NCI-H69 (cell line): ENCODE data around the gene LMAN2.
A peak's percentile ranks its signal among the peaks of the same experiment; 100 is the strongest.

ENCODE experiments used
- DNase-seq: peaks from one replicate; lab custom pipeline; 2025; lab: John Stamatoyannopoulos, UW

Gene LMAN2, protein sequence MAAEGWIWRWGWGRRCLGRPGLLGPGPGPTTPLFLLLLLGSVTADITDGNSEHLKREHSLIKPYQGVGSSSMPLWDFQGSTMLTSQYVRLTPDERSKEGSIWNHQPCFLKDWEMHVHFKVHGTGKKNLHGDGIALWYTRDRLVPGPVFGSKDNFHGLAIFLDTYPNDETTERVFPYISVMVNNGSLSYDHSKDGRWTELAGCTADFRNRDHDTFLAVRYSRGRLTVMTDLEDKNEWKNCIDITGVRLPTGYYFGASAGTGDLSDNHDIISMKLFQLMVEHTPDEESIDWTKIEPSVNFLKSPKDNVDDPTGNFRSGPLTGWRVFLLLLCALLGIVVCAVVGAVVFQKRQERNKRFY

DNA sequence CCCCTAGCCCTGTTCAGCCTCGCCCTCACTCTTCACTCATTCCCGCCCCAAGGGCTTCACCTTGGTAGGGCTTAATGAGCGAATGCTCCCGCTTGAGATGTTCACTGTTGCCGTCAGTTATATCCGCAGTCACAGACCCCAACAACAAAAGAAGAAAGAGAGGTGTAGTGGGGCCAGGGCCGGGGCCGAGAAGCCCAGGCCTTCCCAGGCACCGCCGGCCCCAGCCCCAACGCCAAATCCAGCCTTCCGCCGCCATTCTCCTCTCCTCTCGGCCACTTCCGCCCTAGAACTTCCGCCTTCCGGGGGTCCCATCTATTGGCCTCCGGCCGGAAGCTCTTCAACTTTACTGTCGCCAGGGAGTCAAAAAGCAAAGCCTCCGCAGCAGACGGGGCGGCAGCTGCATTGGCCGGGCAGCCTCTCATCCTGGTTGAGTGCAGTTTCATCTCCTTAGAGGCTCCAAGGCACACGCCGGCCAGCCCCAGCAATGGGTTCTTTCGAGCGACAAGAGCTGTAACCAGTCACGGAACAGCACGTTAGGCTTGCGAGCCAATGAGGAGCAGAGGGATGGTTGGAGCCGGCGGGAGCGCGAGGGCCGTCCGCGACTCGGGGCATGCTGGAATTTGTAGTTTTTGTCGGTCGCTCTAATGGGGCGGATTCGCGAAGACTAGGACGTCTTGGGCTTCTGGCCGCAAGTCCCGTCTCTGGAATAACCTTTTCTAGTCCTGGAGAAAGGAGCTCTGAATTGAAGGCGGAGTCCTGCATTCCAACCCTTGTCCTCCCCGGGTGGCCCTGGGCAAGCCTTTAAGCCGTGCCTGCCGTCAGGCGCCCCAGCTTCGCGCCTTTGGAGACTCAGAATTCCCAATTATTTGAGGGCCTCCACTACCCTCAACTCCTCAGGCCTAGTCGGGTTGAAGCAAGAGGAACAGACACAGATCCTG lies at the start of gene LMAN2:
TSS of gene LMAN2 (minus strand) at position 277 of the 938 bp plus-strand sequence. CDS start at position 256, 21 bp downstream.
- DNase-seq, result peak; percentile 98

DNA sequence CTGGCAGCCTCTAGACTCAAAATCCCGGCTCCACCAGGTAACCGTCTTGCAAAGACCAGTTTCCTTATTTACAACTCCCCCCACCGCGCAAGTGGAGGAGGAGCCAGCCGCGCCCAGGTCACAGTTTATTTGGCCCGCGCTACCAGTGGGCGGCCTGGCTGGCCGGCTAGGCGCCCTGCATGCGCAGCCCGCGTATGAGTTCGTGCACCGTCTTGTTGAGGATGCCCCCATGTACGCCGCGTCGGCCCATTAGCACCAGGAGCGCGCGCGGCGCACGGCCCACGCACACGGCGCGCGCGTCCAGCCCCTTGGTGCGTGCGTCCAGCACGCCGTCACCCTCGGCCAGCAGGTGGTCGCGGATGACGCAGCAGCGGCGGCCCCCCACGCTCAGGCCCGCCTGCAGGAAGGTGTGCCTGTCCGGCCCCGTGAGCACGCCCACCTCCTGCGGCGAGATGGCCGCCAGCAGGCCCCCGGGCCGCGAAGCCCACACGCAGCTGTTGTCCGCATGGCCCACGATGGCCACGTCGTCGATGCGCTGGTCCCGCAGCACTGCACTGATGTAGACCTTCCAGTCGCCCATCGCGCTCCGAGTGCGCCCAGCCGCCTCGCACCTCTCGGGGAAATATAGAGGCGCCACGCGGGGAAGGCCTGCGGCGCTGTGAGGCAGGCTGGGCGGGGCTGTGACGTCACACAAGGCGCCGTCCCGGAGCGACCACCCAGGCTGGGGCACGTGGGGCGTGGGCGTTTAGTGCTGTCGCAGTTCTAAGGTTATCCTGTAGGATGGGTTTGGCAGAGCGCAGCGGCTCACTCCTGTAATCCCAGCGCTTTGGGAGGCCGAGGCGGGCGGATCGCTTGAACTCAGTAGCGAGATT lies 48.8 kb upstream of the LMAN2 start, which contains the start of gene PFN3:
TSS of gene PFN3 (minus strand) at position 665 of the 872 bp plus-strand sequence. CDS start at position 580, 85 bp downstream.
- no peak for DNase-seq

DNA sequence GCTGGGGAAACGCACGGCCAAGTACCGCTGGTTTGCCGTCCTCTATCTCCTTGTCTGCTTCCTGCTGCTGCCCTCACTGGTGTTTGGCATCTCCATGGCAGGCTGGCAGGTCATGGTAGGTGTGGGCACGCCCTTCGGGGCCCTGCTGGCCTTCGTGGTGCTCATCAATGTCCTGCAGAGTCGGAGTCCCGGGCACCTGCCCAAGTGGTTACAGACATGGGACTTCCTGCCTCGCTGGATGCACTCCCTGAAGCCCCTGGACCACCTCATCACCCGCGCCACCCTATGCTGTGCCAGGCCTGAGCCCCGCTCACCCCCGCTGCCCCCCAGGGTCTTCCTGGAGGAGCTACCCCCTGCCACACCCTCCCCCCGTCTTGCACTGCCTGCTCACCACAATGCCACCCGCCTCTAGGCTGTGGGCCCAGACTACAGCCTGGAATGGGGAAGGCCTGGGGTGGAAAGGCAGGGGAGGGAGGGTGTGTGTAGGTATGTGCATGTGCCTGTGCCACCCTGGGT lies 46.5 kb upstream of the LMAN2 start:
- no peak for DNase-seq

DNA sequence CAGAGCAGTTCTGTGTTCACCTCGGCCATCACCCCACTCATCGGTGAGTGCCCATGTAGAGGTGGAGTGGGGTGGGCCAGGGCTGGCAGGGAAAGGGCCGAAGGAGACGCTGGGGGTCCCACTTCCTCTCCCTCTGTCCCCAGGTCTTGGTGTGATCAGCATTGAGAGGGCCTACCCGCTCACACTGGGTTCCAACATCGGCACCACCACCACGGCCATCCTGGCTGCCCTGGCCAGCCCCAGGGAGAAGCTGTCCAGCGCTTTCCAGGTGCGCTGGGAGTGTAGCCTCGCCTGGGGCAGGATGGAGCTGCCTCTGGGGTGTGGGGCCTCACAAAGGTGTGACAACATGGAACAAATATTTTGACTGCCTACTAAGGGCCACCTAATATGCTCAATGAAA lies 45.3 kb upstream of the LMAN2 start:
- no peak for DNase-seq

DNA sequence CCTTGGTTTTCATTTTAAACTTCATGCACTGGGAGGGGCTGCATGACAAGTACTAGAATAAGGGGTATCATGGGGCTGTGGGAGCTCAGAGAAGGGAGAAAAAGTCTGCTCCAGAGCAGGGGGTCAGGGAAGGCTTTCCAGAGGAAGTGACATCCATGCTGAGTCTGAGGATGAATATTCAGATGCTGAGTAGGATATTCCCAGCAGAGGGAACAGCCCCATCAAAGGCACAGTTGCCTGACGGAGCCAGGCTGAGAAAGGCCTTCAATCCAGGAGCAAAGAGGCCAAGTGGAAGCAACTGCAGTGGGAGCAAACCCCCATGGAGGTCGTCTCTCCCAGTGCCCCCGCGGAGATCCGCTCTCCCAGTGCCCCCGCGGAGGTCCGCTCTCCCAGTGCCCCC lies 44.6 kb upstream of the LMAN2 start:
- DNase-seq, result no peak

DNA sequence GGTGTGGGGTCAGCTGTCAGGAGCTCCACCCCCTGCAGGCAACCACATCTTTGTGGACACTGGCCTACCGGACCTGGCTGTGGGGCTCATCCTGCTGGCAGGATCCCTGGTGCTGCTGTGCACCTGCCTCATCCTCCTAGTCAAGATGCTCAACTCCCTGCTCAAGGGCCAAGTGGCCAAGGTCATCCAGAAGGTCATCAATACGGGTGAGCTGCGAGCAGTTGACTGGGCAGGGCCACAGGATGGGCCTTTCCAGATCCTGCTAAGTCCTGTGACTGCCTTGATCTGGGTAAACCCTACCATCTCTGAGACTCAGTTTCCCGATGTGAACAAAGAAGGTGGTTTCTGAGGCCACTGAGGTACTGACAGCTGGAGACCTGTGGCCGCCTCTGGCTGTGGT lies 42.5 kb upstream of the LMAN2 start:
- no peak for DNase-seq

DNA sequence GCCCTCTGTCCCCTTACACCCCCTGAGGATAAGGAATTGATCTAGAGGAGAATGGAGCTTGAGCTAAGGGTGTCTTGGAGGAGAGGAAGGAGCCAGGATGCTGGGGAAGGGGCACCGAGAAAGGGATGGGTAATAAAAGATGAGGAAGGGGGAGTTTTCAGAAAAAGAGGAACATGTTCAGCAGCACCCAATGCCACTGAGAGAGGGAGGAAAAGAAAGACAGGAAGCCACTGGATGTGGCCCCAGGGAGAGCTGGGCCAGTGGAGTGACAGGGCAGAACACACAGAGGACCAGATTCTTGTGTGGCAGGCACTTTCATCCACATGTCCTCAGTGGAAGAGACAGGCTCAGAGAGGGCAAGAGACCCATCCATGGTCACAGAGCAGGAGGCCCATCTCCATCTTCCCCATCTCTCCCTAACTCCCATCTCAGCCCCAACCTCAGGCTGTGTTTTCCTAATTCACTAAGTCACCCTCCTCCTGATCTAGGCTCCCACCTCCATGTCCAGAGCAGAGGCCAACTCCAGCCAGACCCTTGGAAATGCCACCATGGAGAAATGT lies 41.8 kb upstream of the LMAN2 start:
- no peak for DNase-seq

DNA sequence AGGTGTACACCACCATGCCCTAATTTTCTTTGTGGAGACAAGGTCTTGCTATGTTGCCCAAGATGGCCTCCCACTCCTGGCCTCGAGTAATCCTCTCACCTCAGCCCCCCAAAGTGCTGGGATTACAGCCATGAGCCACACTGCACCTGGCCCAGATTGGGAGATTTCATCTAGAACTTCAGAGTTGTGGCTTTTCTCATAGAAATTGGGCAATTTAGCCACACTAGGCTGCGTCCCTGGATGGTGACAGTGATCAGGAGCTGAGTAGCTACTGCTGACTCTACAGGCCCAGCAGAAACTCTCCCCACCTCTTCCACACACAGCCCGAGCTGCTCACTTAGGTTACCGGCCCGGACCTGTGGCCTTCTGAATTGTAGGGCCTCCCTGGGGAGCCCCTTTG lies 41.3 kb upstream of the LMAN2 start:
- DNase-seq, result no peak

DNA sequence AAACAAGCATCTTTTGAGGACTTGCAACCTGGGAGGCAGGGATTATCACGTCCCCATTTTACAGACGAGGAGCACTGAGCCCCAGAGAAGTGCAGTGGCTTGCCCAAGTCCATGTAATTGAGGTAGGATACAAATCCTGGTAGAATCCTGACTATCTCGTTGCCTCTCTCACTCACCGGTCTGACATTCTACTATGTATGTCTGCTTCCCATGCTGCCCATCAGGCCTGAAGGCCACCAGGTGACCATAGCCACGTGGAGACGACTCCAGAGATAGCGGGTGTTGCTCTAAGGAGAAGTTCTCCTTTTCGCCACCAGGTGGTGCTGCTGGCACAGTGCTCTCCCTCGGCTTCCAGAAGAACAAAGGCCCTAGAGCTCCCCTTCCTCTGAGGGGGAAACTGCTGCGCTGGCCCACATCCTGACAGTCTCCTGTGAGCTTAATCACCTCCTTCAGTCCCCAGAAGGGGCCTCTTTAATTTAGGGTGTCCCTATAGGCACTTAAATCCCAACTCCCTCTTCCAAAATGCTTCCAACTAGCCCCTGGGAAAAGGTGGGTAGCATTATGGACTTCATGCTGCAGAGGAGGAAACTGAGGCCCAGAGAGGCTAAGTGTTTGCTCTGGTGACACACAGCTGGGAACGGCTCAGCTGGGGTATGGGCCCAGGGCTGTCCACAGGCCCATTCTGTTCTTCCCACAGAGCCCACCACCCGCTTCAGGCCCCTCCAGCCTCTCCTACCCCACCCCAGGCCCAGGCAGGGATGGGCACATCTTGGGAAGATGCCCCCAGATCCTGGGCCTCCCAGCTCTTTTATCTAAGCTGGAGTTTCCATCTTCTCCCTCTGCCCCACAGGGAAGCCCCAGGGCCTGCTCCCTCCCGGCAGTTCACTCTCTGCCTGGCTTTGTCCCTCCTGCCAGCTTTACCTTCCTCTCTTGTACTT lies 39.2 kb upstream of the LMAN2 start:
- DNase-seq, result peak; percentile 88

DNA sequence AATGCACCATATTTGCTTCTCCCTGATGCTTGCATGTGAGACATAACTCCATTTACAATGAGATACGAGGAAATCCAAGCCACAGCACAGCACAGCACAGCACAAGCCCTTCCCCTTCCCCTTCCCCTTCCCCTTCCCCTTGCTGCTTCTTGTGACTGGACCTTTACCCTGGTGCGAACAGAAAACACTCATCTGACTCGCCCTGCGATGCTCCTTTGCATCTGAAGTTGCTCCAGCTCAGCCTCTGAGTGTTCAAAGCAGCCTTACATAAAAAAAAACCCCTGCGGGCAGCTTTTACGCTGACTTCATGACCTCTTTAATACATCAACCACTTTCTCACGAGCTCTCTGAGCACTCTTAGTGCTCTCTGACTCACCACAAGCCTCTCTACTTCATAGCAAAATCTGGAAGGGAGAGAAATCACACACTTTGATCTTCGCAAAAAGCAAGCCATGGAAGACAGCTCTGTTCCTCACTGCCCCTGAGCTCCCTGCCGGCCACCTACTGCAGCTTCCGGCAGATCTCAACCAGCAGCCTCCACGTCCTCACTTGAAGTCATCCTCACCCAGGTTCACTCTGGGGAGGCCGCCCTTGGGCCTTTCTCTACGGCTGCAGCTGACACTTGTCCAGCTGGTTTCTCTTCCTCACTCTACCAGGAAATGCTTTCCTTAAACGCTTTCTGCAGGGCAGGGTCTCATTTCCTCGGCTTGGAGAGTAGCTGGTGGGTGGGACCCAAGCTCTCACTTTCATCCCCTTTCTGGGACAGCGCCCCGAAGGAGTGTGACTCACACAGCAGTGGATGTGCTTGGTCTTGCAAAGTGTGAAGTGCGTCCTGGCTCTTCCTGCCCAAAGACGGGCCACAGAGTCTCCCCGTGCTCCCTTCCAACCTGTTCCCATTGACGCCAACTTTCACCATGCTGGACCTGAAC lies 38.0 kb upstream of the LMAN2 start:
- no peak for DNase-seq

DNA sequence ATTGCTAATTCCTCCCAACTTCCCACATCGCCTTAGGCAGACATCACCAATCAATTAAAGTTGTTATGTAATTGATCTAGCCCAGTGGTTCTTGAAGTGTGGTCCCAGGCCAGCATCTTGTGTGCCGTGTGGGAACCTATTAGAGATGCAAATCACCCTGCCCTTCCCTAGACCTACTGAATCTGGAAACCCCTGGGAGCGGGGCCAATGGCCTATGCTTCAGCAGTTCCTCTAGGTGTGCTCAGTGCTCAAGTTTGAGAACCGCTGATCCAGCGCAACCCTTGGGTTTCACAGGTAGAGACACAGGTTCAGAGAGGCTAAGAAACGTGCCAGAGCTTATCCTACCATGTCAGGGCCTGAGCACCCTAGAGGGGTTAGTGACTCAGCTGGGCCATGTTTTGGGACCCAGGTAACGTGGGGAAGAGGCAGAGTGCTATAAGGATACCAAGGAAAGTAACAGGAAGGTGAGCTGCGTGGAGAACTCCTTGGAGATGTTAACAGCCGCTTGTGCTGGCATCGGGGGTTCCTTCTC lies 37.1 kb upstream of the LMAN2 start:
- no peak for DNase-seq

DNA sequence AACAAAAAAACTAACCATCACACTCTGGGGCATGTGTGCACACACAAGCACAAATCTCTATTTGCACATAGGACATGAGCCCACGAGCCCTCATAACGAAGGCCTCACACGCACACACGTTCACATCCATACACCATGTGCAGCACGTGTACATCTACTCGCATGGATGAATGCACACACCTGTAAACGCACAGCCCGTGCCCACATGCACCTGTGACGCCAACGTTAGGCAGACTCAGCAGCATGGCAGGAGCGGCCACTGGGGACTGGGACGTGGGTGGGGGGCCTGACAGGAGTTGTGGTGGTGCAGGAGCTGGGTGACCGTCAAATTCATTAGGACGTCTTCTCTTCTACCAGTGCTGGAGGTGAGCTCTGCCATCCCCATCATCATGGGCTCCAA lies 35.9 kb upstream of the LMAN2 start:
- no peak for DNase-seq

DNA sequence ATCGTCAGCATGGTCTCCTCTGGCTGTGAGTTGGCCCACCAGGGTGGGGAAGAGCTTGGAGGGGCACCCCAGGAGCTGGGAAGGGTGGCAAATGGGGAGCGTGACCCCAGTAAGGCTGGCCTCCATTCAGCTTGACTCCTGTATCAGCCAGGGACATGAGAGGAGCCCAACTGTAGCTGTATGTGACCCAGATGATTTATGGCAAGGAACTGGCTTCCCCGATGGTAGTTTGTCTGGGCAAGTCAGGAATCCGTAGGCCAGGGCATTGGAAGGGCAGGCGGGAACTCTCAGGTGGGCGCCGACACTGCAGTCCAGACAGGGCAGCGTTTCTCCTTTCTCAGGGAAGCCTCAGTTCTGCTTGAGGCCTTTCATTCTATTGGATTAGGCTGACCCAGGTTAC lies 35.1 kb upstream of the LMAN2 start:
- no peak for DNase-seq

DNA sequence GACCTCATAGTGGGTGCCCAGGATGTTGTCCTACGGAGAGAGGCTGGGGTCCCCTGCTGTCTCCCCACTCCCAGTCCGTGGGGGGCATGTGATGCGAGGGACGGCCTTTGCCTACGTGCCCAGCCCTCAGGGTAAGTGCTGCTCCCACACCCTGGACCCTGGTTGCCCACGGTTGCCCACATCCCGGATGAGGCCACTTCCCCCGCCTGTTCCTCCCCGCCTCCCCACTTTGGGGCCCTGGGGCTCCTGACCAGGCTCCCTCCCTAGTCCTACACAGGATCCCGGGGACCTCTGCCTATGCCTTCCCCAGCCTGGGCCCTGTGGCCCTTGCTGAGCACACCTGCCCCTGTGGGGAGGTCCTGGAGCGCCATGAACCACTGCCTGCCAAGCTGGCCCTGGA lies 34.3 kb upstream of the LMAN2 start:
- DNase-seq, result no peak

DNA sequence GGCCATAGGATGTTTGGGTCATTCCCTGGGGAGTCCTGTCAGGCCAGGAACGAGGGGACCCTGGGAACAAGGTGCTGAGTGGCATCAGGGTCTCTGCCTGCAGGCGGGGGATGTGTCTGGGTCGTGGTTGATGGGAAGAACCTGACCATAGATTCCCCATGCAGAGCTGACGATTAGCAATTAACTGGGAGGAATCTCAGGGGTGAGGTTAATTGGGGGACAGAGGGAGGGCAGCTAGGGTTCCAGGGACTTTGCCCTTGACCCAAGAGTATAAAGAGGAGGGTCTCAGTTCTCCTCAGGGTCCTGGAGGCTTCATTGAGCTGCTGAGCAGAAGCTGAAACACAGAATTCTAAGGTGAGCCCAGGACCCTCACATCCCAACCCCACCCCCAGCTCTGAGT lies 32.7 kb upstream of the LMAN2 start, which contains the start of gene SLC34A1:
TSS of gene SLC34A1 (plus strand) at position 301 of the 400 bp plus-strand sequence. CDS start 1,308 bp downstream, outside the sequence.
- no peak for DNase-seq

DNA sequence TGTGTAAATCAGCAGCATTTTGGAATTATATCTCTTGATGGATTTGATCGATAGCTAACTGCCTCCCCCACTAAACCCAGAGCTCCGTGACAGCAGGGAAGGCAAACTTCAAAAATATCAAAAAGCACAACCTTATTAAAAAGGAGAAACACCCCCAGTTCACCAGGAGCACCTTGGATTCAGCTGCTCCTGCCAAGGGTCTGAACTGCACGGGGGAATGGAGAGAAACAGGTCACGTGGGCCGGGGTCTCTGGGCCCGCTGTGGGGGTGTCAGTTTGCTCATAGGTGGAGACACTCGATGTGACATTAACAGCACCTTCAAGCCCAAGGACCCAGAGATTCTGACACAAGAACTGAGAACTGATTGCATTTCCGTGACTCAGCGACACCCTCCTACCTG lies 31.7 kb upstream of the LMAN2 start:
- DNase-seq, result no peak

DNA sequence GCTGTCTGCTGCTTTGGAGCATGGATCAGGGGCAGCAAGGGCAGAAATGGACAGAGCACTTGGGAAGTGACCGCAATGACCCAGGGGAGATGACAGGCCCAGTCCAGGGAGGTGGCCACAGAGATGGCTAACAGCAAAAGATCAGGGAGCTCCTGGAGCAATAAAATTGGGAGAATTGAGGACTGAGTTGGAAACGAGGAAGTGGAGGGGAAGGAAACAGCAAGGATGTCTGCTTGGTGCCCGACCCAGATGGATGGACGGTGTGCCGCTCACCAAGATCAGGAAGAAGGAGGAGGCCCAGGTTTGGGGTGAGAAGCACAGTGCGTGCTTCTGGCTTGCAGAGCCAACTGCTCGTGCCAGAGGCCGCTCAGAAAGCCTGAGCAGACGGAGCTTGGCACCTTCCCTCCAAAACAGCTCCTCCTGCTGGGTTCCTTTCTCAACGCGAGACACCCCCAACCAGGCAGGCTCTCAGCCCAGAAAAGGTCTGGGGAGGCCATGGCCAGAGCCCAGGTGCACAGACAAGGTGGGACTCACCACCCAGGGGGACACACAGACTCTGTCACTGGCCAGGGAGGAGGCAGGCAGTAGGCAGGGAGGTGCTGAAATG lies 31.1 kb upstream of the LMAN2 start:
- peak; percentile 79 for DNase-seq

DNA sequence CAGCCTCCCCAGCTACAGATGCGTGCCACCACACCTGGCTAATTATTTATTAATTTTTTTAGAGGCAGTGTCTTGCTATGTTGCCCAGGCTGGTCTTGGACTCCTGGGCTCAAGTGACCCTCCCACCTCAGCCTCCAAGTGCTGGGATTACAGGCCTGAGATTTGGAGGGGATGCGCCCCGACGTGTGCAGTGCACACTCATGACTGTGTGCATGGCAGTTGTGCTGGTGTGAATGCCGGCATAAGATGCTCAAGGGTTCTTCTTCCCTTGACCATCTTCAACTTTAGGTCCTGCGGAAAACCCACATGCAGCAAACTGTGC lies 29.3 kb upstream of the LMAN2 start:
- no peak for DNase-seq
